SKM-1 (cell line): ENCODE measurements around the gene SOCS1.
A peak's percentile ranks its signal among the peaks of the same experiment; 100 is the strongest.

ENCODE experiments used
- DNase-seq: peaks from one replicate; lab custom pipeline; 2025; ENCODE audit not compliant: unreplicated experiment; lab: John Stamatoyannopoulos, UW

The SOCS1 gene

GRCh38 chr16:11208916-11209665 lies 46.9 kb downstream of the SOCS1 start:
- peak; percentile 49 for DNase-seq

DNA sequence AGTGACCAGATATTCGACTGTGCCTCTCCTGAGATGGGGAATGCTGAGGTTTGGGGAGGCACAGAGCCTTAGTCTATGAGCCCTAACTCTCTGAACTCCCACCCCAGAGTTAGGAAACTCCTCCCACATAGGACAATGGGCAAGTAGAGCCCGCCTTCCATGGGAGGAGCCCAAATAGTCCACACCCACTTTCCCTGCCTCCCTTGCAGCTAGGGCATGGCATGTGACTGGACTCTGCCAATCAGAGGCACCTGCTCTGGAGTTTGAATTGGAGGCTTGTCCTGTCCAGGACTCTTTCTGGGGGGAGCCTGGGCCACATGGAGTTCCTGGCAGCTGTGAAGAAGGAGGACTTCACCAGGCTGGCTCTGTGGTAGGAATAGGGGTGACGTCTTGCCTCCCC lies 48.4 kb downstream of the SOCS1 start:
- DNase-seq: no peak

DNA sequence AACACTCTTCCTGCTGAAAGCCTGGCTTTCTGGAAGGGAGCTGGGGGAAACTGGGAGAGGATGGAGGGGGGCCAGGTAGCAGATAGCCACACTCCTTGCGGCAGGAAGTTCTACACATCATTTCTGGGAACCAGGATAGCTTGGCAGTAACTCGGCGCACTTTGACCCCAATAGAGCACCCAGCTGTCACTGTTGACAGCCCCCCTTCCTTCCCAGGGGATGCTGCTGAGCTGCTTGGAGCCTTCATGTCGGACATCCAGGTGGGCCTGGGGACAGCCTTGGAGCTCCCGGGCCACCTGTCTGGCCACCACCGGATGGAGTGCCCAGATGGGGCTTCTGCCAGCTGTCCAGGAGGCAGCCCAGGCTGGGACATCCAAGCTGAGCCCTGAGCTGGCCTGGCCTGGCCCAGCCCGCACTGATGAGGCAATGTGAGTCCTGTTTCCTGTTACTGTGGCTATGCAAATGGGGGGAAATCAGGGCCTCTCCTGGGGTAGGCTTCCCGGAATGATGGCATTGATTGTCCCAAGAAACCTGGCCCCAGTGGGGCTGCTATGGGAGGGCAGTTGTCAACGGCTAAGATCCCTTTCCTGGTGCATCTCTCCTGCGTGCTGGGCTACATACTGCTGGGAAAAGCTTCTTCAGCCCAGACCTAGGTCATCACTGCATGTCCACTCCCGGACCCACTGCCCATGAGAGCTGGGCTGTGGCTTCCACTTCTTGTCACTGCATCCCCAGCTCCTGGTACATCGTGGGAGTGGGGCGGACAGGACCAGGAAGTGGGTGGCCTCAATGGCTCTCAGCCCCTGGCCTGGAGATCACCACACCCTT lies 50.0 kb downstream of the SOCS1 start:
- peak; percentile 22 for DNase-seq

DNA sequence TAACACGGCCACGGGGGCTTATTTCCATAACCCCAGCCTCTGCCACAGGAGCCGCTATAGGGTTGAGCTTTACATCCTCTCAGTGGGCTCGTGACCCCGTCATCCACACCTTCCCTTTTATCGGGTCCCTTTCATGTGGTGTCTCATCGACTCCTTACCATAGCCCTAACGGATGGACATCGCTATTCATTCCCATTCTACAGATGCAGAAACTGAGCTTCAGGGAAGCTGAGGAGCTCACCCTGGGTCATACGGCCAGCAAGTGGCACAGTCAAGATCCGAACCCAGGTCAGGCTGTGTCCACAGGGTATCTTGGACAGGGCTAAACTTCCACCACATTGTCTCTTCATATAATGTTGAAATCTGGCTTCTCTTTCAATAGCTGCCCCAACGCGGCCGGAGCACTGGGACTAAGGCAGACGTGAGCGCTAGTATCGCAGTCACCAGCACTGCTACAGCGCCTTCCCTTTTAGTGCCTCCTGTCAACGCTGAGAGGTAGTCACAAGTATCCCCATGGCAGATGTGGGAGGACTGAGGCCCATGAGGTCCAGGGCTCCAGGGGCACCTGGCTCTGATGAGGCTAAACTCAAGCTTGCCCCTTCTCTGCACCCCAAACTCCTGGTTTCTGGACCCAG lies 50.8 kb downstream of the SOCS1 start:
- no peak for DNase-seq

GRCh38 chr16:11204513-11205047 lies 51.4 kb downstream of the SOCS1 start:
- no peak for DNase-seq
